GM12878 (cell line): ENCODE data around the gene PPME1. TPM values are rescaled to one million over a fixed set of nuclear protein-coding genes. Genes with fewer than 3 reads are reported as not detected.

Experiments
- ATAC-seq: fragments of 200-7000 bp; cut with Tn5 transposase; 3 replicates; pipeline ENCODE4 v1.9.1; 2020; ENCODE audit warnings: mild to moderate bottlenecking, moderate library complexity
- BruUV-seq: library from RNA; stranded (reverse); fragments of 400-500 nt; replicated peaks from 2 replicates; lab custom pipeline; 2021; lab: Mats Ljungman, UMichigan
- CTCF ChIA-PET: fragments of 300-600 bp; sonication (Branson Sonifier 250); formaldehyde crosslinking; extraction: SDS; loops from one replicate; lab custom pipeline; 2021; ENCODE audit warnings: inconsistent platforms; lab: Yijun Ruan, JAX
- POLR2A ChIA-PET: fragments of 350-600 bp; formaldehyde crosslinking; extraction: SDS; loops from one replicate; lab custom pipeline; 2021; ENCODE audit warnings: inconsistent platforms; lab: Charles Lee
- RAD21 ChIA-PET: fragments of 300-600 bp; sonication (Branson Sonifier 250); formaldehyde crosslinking; loops from one replicate; lab custom pipeline; 2023; ENCODE audit warnings: antibody characterized with exemption; ENCODE audit not compliant: unreplicated experiment; lab: Charles Lee
- SMC1A ChIA-PET: fragments of 300-600 bp; sonication (Branson Sonifier 250); formaldehyde crosslinking; loops from one replicate; lab custom pipeline; 2023; ENCODE audit not compliant: unreplicated experiment, uncharacterized antibody; lab: Charles Lee
- DNase-seq: peaks from one replicate; pipeline ENCODE4 v3.0.0-alpha.2; 2011; ENCODE audit warnings: low read depth, low spot score
- FAIRE-seq: peaks from 3 replicates; lab custom pipeline; 2011; peaks lifted over from hg19 to GRCh38; lab: Jason Lieb, UNC
- H2AFZ ChIP-seq: 2 replicates; pipeline ENCODE4 v1.6.0; 2011; ENCODE audit warnings: low read depth, low read length, control low read depth; ENCODE audit not compliant: control insufficient read depth
- H3K27ac ChIP-seq: 2 replicates; pipeline ENCODE4 v1.5.1; 2011; ENCODE audit warnings: control low read depth; ENCODE audit not compliant: control insufficient read depth, insufficient read depth
- H3K27me3 ChIP-seq, 2 experiments: replicated peaks in 1 of 2; 2 replicates each; pipeline versions ENCODE4 v1.6.0 to v1.6.1; 2011; ENCODE audit warnings: low read length in 1 of 2; ENCODE audit not compliant: control insufficient read depth in 2 of 2, insufficient read depth in 2 of 2
- H3K36me3 ChIP-seq, 2 experiments: 2 replicates each; pipeline ENCODE4 v1.5.1; 2011; ENCODE audit warnings: low read length in 1 of 2; ENCODE audit not compliant: control insufficient read depth in 2 of 2, insufficient read depth in 2 of 2
- H3K4me1 ChIP-seq: 2 replicates; pipeline ENCODE4 v1.6.1; 2011; ENCODE audit warnings: mild to moderate bottlenecking, low read length, moderate library complexity, mixed read lengths; ENCODE audit not compliant: control insufficient read depth, insufficient read depth
- H3K4me2 ChIP-seq: 2 replicates; pipeline ENCODE4 v1.6.0; 2011; ENCODE audit warnings: control low read depth; ENCODE audit not compliant: control insufficient read depth, insufficient read depth
- H3K4me3 ChIP-seq: fragments of 200-600 bp; sonication (generic); 2 replicates; pipeline ENCODE4 v1.5.1; 2016
- H3K79me2 ChIP-seq: 2 replicates; pipeline ENCODE4 v1.6.0; 2011; ENCODE audit warnings: low read length; ENCODE audit not compliant: control insufficient read depth, insufficient read depth
- H3K9ac ChIP-seq: 2 replicates; pipeline ENCODE4 v1.8.0; 2011; ENCODE audit warnings: low read length, control low read depth, mixed read lengths; ENCODE audit not compliant: control insufficient read depth, insufficient read depth
- H3K9me3 ChIP-seq: replicated peaks from 3 replicates; pipeline ENCODE4 v1.5.1; 2011; ENCODE audit warnings: mild to moderate bottlenecking, low read length; ENCODE audit not compliant: control insufficient read depth, insufficient read depth
- H4K20me1 ChIP-seq: 2 replicates; pipeline ENCODE4 v1.6.0; 2011; ENCODE audit not compliant: control insufficient read depth, insufficient read depth
- ASH2L ChIP-seq: fragments of 300-600, 200-600 bp; sonication (generic); IDR thresholded peaks from 2 replicates; pipeline ENCODE4 v1.6.1; 2017; ENCODE audit warnings: low read depth, mild to moderate bottlenecking, borderline replicate concordance
- BRCA1 ChIP-seq: IDR thresholded peaks from 2 replicates; pipeline ENCODE4 v1.6.1; 2011; ENCODE audit warnings: low read depth, low read length, improper control_type of control experiment
- E2F4 ChIP-seq: IDR thresholded peaks from 2 replicates; pipeline ENCODE4 v1.6.1; 2012; ENCODE audit warnings: low read depth, low read length, improper control_type of control experiment
- ETV6 ChIP-seq, 2 experiments: fragments of 450-650 bp in 1 of 2; IDR thresholded peaks in 1 of 2; conservative IDR thresholded peaks in 1 of 2; 2 replicates each; pipeline ENCODE4 v1.6.1; 2014; ENCODE audit warnings: antibody characterized with exemption in 1 of 2, borderline replicate concordance in 1 of 2, low read depth in 1 of 2, mild to moderate bottlenecking in 1 of 2, moderate library complexity in 1 of 2
- HDAC2 ChIP-seq: fragments of 200-600 bp; sonication (generic); IDR thresholded peaks from 2 replicates; pipeline ENCODE4 v1.6.1; 2017
- LARP7 ChIP-seq: fragments of 450-650 bp; IDR thresholded peaks from 2 replicates; pipeline ENCODE4 v1.6.1; 2017; ENCODE audit warnings: mild to moderate bottlenecking
- MEF2A ChIP-seq: IDR thresholded peaks from 2 replicates; pipeline ENCODE4 v1.6.1; 2011; ENCODE audit warnings: low read depth, mild to moderate bottlenecking, low read length, moderate library complexity; ENCODE audit not compliant: insufficient read depth
- NFYA ChIP-seq: IDR thresholded peaks from 2 replicates; pipeline ENCODE4 v1.6.1; 2011; ENCODE audit warnings: low read depth, mild to moderate bottlenecking, low read length, improper control_type of control experiment, borderline replicate concordance
- NRF1 ChIP-seq: conservative IDR thresholded peaks from 2 replicates; pipeline ENCODE4 v1.6.1; 2011; ENCODE audit warnings: mild to moderate bottlenecking, low read depth, low read length, improper control_type of control experiment
- POU2F2 ChIP-seq: IDR thresholded peaks from 3 replicates; pipeline ENCODE4 v1.6.1; 2011; ENCODE audit warnings: low read depth, mild to moderate bottlenecking, low read length, borderline replicate concordance
- SMC3 ChIP-seq: IDR thresholded peaks from 2 replicates; pipeline ENCODE4 v1.6.1; 2011; ENCODE audit warnings: low read length, improper control_type of control experiment, borderline replicate concordance
- SRF ChIP-seq, 2 experiments: IDR thresholded peaks; 2 replicates each; pipeline ENCODE4 v1.6.1; 2011; ENCODE audit warnings: low read depth in 2 of 2, low read length in 2 of 2, mild to moderate bottlenecking in 1 of 2, moderate library complexity in 1 of 2
- USF2 ChIP-seq: IDR thresholded peaks from 2 replicates; pipeline ENCODE4 v1.6.1; 2011; ENCODE audit warnings: low read depth, low read length, improper control_type of control experiment, borderline replicate concordance
- ZNF274 ChIP-seq: IDR thresholded peaks from one replicate; pipeline ENCODE4 v1.8.0; 2011; ENCODE audit not compliant: insufficient read length, insufficient read depth
- WGBS: methylation state at CpG from one replicate; pipeline ENCODE4 v1.1.6; 2016; ENCODE audit warnings: low lambda C conversion rate; ENCODE audit not compliant: insufficient replicate concordance, insufficient coverage; ENCODE audit errors: missing lambda C conversion rate; 5-methylcytosine and 5-hydroxymethylcytosine counted together
- in situ Hi-C: fragments of 300-500 bp; cut with MboI; formaldehyde crosslinking; loops from 9 replicates; pipeline ENCODE4 v1.14.3; 2018; ENCODE audit warnings: mixed read lengths
- intact Hi-C: fragments of 100-400 bp; cut with micrococcal nuclease; formaldehyde crosslinking; loops from one replicate; pipeline ENCODE4 v1.14.2; 2022; ENCODE audit not compliant: unreplicated experiment
- polyA plus RNA-seq, 11 experiments: library from polyadenylated mRNA; depleted of rRNA in 4 of 11; unstranded in 6 of 11; stranded (reverse) in 5 of 11; fragments of >200 nt; fragmentation: Nextera tagmentation in 4 of 11; fragmentation: Illumina TruSeq in 1 of 11; extraction: Ambion mirVana in 4 of 11; extraction: Trizol in 1 of 11; gene quantifications; 1 replicate in 1 of 11; 2 replicates in 10 of 11; pipeline versions ENCODE4 v1.2.1 to v1.2.3, GENCODE V29; 2011 to 2016; ENCODE audit warnings: inconsistent platforms in 2 of 11, missing spikeins in 2 of 11, low read depth in 1 of 11
- total RNA-seq, 4 experiments: library from RNA; depleted of rRNA in 3 of 4; stranded (reverse); fragments of >200 nt in 3 of 4; fragmentation: Illumina TruSeq in 1 of 4; extraction: Trizol in 1 of 4; gene quantifications; 2 replicates each; pipeline versions ENCODE4 v1.2.1 to v1.2.3, GENCODE V29; 2013 to 2021
- TF ChIP-seq, protein P1 (sequence below): fragments of 450-650 bp; IDR thresholded peaks from 2 replicates; pipeline ENCODE4 v1.6.1; 2018; ENCODE audit warnings: borderline replicate concordance, mild to moderate bottlenecking; ENCODE audit not compliant: partially characterized antibody
- TF ChIP-seq, protein P2 (sequence below): fragments of 450-650 bp; IDR thresholded peaks from 2 replicates; pipeline ENCODE4 v1.6.1; 2017; ENCODE audit warnings: mild to moderate bottlenecking, moderate library complexity

Gene PPME1
- total and polyA plus RNA-seq, 10 of the 15 experiments (the other 5 are each of a cell fraction or from before 2014, with no cell fraction given): 3.1 to 51.4 (median 20.8) TPM

DNA sequence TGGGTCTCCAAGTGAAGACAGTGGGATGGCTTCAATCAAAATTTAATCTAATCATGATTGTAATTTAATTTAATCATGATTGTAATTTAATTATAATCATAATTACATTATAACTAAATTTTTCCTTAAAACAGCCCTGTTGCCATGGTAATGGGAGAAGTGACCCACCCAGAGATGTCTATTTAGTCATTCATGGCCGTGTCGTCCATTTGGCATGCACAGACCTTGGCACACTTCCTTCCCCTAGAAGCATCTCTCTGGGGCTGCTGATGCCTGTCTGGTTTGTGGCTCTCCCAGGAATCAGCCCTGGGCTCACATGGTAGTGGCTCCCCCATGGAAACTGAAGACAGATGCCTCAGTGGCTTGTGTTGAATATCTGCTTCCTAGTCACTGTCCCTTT lies 113.4 kb downstream of the PPME1 start:
- BruUV-seq: no TSS peak
- intact Hi-C loops: no loop called here
- RAD21 ChIA-PET: no interaction called here
- Histone ChIP-seq H3K4me3 (no peak overlapping the region), H3K4me1 (peaks cover 3% of the 10 kb centered on the region), H3K27ac (no peak overlapping the region), H4K20me1 (no peaks in the 10 kb centered on the region), H3K27me3 (no peaks in the 10 kb centered on the region), H3K9me3 (no peaks in the 10 kb centered on the region; the same call in 1 of the 3 replicates), H2AFZ (no peak overlapping the region), H3K79me2 (no peaks in the 10 kb centered on the region), H3K36me3 (no peaks in the 10 kb centered on the region), H3K9ac (no peak overlapping the region), H3K4me2 (no peak overlapping the region)
- in situ Hi-C loops: no loop called here
- no peak for DNase-seq
- POLR2A ChIA-PET: no interaction called here
- CTCF ChIA-PET: no interaction called here
- FAIRE-seq: no peak
- 78% methylated on average over 2 of the region's 2 CpGs for WGBS
- SMC1A ChIA-PET: no interaction called here
- no peak for ATAC-seq
- TF ChIP-seq NFYA: no peak
- no peak for TF ChIP-seq SMC3
- TF ChIP-seq, protein P1, sequence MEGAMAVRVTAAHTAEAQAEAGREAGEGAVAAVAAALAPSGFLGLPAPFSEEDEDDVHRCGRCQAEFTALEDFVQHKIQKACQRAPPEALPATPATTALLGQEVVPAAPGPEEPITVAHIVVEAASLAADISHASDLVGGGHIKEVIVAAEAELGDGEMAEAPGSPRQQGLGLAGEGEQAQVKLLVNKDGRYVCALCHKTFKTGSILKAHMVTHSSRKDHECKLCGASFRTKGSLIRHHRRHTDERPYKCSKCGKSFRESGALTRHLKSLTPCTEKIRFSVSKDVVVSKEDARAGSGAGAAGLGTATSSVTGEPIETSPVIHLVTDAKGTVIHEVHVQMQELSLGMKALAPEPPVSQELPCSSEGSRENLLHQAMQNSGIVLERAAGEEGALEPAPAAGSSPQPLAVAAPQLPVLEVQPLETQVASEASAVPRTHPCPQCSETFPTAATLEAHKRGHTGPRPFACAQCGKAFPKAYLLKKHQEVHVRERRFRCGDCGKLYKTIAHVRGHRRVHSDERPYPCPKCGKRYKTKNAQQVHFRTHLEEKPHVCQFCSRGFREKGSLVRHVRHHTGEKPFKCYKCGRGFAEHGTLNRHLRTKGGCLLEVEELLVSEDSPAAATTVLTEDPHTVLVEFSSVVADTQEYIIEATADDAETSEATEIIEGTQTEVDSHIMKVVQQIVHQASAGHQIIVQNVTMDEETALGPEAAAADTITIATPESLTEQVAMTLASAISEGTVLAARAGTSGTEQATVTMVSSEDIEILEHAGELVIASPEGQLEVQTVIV: no peak
- no peak for TF ChIP-seq SRF (IDR thresholded peaks at IDR 0.05; ENCODE audit: low read depth in 2 of 2, low read length in 2 of 2)
- TF ChIP-seq LARP7: no peak
- TF ChIP-seq USF2: no peak
- no peak for TF ChIP-seq ETV6 (conservative IDR thresholded peaks at IDR 0.05 in 1 of 2, IDR thresholded peaks at IDR 0.05 in 1 of 2; ENCODE audit: borderline replicate concordance in 1 of 2, low read depth in 1 of 2)
- no peak for TF ChIP-seq NRF1
- TF ChIP-seq HDAC2: no peak
- no peak for TF ChIP-seq ASH2L
- no peak for TF ChIP-seq BRCA1
- TF ChIP-seq MEF2A: no peak
- TF ChIP-seq, protein P2, sequence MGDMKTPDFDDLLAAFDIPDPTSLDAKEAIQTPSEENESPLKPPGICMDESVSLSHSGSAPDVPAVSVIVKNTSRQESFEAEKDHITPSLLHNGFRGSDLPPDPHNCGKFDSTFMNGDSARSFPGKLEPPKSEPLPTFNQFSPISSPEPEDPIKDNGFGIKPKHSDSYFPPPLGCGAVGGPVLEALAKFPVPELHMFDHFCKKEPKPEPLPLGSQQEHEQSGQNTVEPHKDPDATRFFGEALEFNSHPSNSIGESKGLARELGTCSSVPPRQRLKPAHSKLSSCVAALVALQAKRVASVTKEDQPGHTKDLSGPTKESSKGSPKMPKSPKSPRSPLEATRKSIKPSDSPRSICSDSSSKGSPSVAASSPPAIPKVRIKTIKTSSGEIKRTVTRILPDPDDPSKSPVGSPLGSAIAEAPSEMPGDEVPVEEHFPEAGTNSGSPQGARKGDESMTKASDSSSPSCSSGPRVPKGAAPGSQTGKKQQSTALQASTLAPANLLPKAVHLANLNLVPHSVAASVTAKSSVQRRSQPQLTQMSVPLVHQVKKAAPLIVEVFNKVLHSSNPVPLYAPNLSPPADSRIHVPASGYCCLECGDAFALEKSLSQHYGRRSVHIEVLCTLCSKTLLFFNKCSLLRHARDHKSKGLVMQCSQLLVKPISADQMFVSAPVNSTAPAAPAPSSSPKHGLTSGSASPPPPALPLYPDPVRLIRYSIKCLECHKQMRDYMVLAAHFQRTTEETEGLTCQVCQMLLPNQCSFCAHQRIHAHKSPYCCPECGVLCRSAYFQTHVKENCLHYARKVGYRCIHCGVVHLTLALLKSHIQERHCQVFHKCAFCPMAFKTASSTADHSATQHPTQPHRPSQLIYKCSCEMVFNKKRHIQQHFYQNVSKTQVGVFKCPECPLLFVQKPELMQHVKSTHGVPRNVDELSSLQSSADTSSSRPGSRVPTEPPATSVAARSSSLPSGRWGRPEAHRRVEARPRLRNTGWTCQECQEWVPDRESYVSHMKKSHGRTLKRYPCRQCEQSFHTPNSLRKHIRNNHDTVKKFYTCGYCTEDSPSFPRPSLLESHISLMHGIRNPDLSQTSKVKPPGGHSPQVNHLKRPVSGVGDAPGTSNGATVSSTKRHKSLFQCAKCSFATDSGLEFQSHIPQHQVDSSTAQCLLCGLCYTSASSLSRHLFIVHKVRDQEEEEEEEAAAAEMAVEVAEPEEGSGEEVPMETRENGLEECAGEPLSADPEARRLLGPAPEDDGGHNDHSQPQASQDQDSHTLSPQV: no peak
- TF ChIP-seq POU2F2: no peak
- TF ChIP-seq E2F4: no peak
- no peak for TF ChIP-seq ZNF274
